GM18907 (cell line): ENCODE results near the gene DIS3L2.
"Not testable (repeated sequence)": the region's sequence is repeated elsewhere in the genome, so short reads cannot be mapped to it uniquely, and the experiment has no call there.

Experiments used
- ATAC-seq: cut with Tn5 transposase; IDR thresholded peaks from one replicate; pipeline ENCODE4 v1.9.1; 2021; ENCODE audit warnings: mild to moderate bottlenecking, moderate library complexity; ENCODE audit not compliant: unreplicated experiment

The DIS3L2 gene

GRCh38 chr2:232111551-232111950 is 150.0 kb downstream of the DIS3L2 start:
- no peak for ATAC-seq

GRCh38 chr2:232113821-232114220 is 152.3 kb downstream of the DIS3L2 start:
- no peak for ATAC-seq

- not testable (repeated sequence) for ATAC-seq
Measured at GRCh38 chr2:232115728-232116361, 154.3 kb downstream of the DIS3L2 start.

GRCh38 chr2:232116852-232117251 is 155.3 kb downstream of the DIS3L2 start:
- ATAC-seq = no peak

- no peak for ATAC-seq
Measured at GRCh38 chr2:232117413-232117812, 155.9 kb downstream of the DIS3L2 start.

- ATAC-seq = no peak
Measured at GRCh38 chr2:232120911-232121310, 159.4 kb downstream of the DIS3L2 start.

- no peak for ATAC-seq
Measured at GRCh38 chr2:232124309-232124708, 162.8 kb downstream of the DIS3L2 start.

GRCh38 chr2:232126301-232127099 is 165.0 kb downstream of the DIS3L2 start:
- no peak for ATAC-seq

GRCh38 chr2:232129483-232129882 is 168.0 kb downstream of the DIS3L2 start:
- ATAC-seq = no peak

- no peak for ATAC-seq
Measured at GRCh38 chr2:232132181-232132580, 170.7 kb downstream of the DIS3L2 start.

GRCh38 chr2:232133078-232133477 is 171.6 kb downstream of the DIS3L2 start:
- ATAC-seq = no peak

GRCh38 chr2:232134939-232135338 is 173.4 kb downstream of the DIS3L2 start:
- no peak for ATAC-seq

GRCh38 chr2:232137356-232138147 is 176.0 kb downstream of the DIS3L2 start:
- ATAC-seq = no peak

GRCh38 chr2:232138441-232138840 is 176.9 kb downstream of the DIS3L2 start:
- ATAC-seq = no peak

- ATAC-seq = no peak
Measured at GRCh38 chr2:232139171-232139594, 177.7 kb downstream of the DIS3L2 start.

- ATAC-seq = no peak
Measured at GRCh38 chr2:232139786-232140562, 178.5 kb downstream of the DIS3L2 start.

- ATAC-seq = no peak
Measured at GRCh38 chr2:232141591-232141990, 180.1 kb downstream of the DIS3L2 start.

GRCh38 chr2:232142049-232142448 is 180.5 kb downstream of the DIS3L2 start:
- ATAC-seq = no peak

- ATAC-seq = no peak
Measured at GRCh38 chr2:232142502-232142901, 181.0 kb downstream of the DIS3L2 start.

GRCh38 chr2:232146294-232146693 is 184.8 kb downstream of the DIS3L2 start:
- no peak for ATAC-seq
